ENCODE data around the gene KCNQ4. TPM values are rescaled to one million over a fixed set of nuclear protein-coding genes. Genes with fewer than 3 reads are reported as not detected.

The KCNQ4 gene
- polyA plus RNA-seq, 2 of the 4 experiments (the other 2 are of a cell fraction) = 0.08 to 0.17 TPM

GRCh38 chr1:40797668-40798010 lies 14.1 kb downstream of the KCNQ4 start:
- DNase-seq (ENCODE audit: low read depth in 1 of 2, low spot score in 1 of 2) (no peak), ATAC-seq (no peak), FAIRE-seq (no peak)
- H3K27ac ChIP-seq = no peak overlapping the region
- ChIA-PET CTCF (interaction anchor here (1.1 to 1.4 kb wide), 3 partner anchors 12 to 50 kb away, joined by 3 to 6 read pairs (median 4); no protein-coding TSS in a partner anchor), POLR2A (no interaction called here)
- TF ChIP-seq CEBPB (IDR thresholded peaks at IDR 0.05) (no peak), HOXA7 (CRISPR knock-in tag; IDR thresholded peaks at IDR 0.05) (no peak), TP53 (CRISPR knock-in tag; IDR thresholded peaks at IDR 0.05) (no peak)
- H3K4me3 ChIP-seq = no peak overlapping the region
- no peak overlapping the region for H3K4me2 ChIP-seq
- no peaks in the 10 kb centered on the region for H3K9me3 ChIP-seq
- H3K4me1 ChIP-seq = peaks cover 11% of the 10 kb centered on the region; the same call in 2 of the 3 replicates
- 100% methylated on average over 2 of the region's 3 CpGs for WGBS (ENCODE audit: missing lambda C conversion rate)

GRCh38 chr1:40798366-40799281 lies 15.0 kb downstream of the KCNQ4 start:
- ATAC-seq (no peak), DNase-seq (ENCODE audit: low read depth in 1 of 2, low spot score in 1 of 2) (no peak), FAIRE-seq (no peak)
- ChIA-PET POLR2A (no interaction called here), CTCF (interaction anchor here (1.1 to 1.5 kb wide), 2 partner anchors 24 to 154 kb away, joined by 4 to 6 read pairs; no protein-coding TSS in a partner anchor)
- TF ChIP-seq JUN (IDR thresholded peaks at IDR 0.05) = no peak
- TF ChIP-seq HOXB13 (CRISPR knock-in tag; IDR thresholded peaks at IDR 0.05; ENCODE audit: low read depth) = no peak
- no peak for TF ChIP-seq NR3C1 (IDR thresholded peaks at IDR 0.05)
- no peak for TF ChIP-seq MYC (IDR thresholded peaks at IDR 0.05; ENCODE audit: borderline replicate concordance, low read length)
- no peak for TF ChIP-seq EHMT2 (IDR thresholded peaks at IDR 0.05; ENCODE audit: low read depth)
- TF ChIP-seq CHD4 (IDR thresholded peaks at IDR 0.05; ENCODE audit: borderline replicate concordance) = no peak
- TF ChIP-seq RARB (CRISPR knock-in tag; IDR thresholded peaks at IDR 0.05) = no peak
- TF ChIP-seq POLR2AphosphoS2 (conservative IDR thresholded peaks at IDR 0.05; ENCODE audit: low read length) = no peak
- TF ChIP-seq FOSL2 (IDR thresholded peaks at IDR 0.05) = no peak
- no peak for TF ChIP-seq FOSL2 (CRISPR knock-in tag; IDR thresholded peaks at IDR 0.05)
- H3K4me1 ChIP-seq = peaks cover 11% of the 10 kb centered on the region; the same call in 2 of the 3 replicates
- no peak overlapping the region for H3K4me2 ChIP-seq
- H3K4me3 ChIP-seq = no peak overlapping the region
- WGBS (ENCODE audit: missing lambda C conversion rate) = 41% methylated on average over 2 of the region's 8 CpGs
- no peak overlapping the region for H3K27ac ChIP-seq
- H3K9me3 ChIP-seq = no peaks in the 10 kb centered on the region

GRCh38 chr1:40799351-40799867 lies 15.8 kb downstream of the KCNQ4 start:
- no peak overlapping the region for H3K27ac ChIP-seq
- H3K4me2 ChIP-seq = no peak overlapping the region
- no peak for ATAC-seq
- no peak overlapping the region for H3K4me3 ChIP-seq
- no peak for FAIRE-seq
- no peak for DNase-seq (ENCODE audit: low read depth in 1 of 2, low spot score in 1 of 2)
- TF ChIP-seq TP53 (CRISPR knock-in tag; IDR thresholded peaks at IDR 0.05) (no peak), CEBPB (IDR thresholded peaks at IDR 0.05) (no peak), NPAS2 (CRISPR knock-in tag; IDR thresholded peaks at IDR 0.05; ENCODE audit: borderline replicate concordance) (no peak), PHF8 (IDR thresholded peaks at IDR 0.05; ENCODE audit: borderline replicate concordance, low read depth) (no peak), CBX8 (IDR thresholded peaks at IDR 0.05) (no peak), HOXB5 (CRISPR knock-in tag; IDR thresholded peaks at IDR 0.05) (no peak)
- TF ChIP-seq, protein P1, sequence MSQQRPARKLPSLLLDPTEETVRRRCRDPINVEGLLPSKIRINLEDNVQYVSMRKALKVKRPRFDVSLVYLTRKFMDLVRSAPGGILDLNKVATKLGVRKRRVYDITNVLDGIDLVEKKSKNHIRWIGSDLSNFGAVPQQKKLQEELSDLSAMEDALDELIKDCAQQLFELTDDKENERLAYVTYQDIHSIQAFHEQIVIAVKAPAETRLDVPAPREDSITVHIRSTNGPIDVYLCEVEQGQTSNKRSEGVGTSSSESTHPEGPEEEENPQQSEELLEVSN (IDR thresholded peaks at IDR 0.05; ENCODE audit: borderline replicate concordance, low read depth) = no peak
- TF ChIP-seq, protein P2, sequence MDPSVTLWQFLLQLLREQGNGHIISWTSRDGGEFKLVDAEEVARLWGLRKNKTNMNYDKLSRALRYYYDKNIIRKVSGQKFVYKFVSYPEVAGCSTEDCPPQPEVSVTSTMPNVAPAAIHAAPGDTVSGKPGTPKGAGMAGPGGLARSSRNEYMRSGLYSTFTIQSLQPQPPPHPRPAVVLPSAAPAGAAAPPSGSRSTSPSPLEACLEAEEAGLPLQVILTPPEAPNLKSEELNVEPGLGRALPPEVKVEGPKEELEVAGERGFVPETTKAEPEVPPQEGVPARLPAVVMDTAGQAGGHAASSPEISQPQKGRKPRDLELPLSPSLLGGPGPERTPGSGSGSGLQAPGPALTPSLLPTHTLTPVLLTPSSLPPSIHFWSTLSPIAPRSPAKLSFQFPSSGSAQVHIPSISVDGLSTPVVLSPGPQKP (IDR thresholded peaks at IDR 0.05; ENCODE audit: low read depth, low read length) = no peak
- H3K4me1 ChIP-seq = peaks cover 11% of the 10 kb centered on the region; the same call in 2 of the 3 replicates
- WGBS (ENCODE audit: missing lambda C conversion rate) = 96% methylated on average over 6 of the region's 9 CpGs
- ChIA-PET CTCF (interaction anchor here (1.5 kb wide), 1 partner anchor 153 kb away, joined by 4 read pairs; no protein-coding TSS in a partner anchor), POLR2A (no interaction called here)
- H3K9me3 ChIP-seq = no peaks in the 10 kb centered on the region
